Vagina (tissue), 2 donors: ENCODE data around the gene TERT. TPM values are rescaled to one million over a fixed set of nuclear protein-coding genes. Genes with fewer than 3 reads are reported as not detected.

Experiments used
- DNase-seq, 2 donors: peaks; one replicate each; pipeline ENCODE4 v3.0.0-alpha.2; 2017; ENCODE audit errors: extremely low spot score in 2 of 2
- H3K27ac ChIP-seq: fragments of 200-600 bp; sonication (generic); one replicate; pipeline ENCODE4 v1.5.1; 2019
- H3K27me3 ChIP-seq: fragments of 200-600 bp; sonication (generic); one replicate; pipeline ENCODE4 v1.5.1; 2019
- H3K36me3 ChIP-seq, 2 donors: fragments of 200-600 bp; sonication (generic); one replicate each; pipeline ENCODE4 v1.5.1; 2017 to 2019
- H3K4me1 ChIP-seq: fragments of 200-600 bp; sonication (generic); one replicate; pipeline ENCODE4 v1.5.1; 2019
- H3K4me3 ChIP-seq, 2 donors: fragments of 200-600 bp; sonication (generic); 1 replicate in 1 of 2; 2 replicates in 1 of 2; pipeline ENCODE4 v1.5.1; 2016 to 2019
- H3K9me3 ChIP-seq: fragments of 200-600 bp; sonication (generic); one replicate; pipeline ENCODE4 v1.5.1; 2019
- CTCF ChIP-seq, 3 experiments: fragments of 450-650 bp in 2 of 3; fragments of 200-600 bp in 1 of 3; sonication (generic) in 1 of 3; IDR thresholded peaks; one replicate each; pipeline ENCODE4 v1.5.1; 2017 to 2019; ENCODE audit warnings: antibody characterized with exemption in 3 of 3, mild to moderate bottlenecking in 2 of 3, moderate library complexity in 2 of 3
- POLR2A ChIP-seq, 2 donors: fragments of 450-650 bp; IDR thresholded peaks; one replicate each; pipeline ENCODE4 v1.6.1; 2017; ENCODE audit warnings: antibody characterized with exemption in 2 of 2, mild to moderate bottlenecking in 2 of 2, moderate library complexity in 2 of 2
- POLR2AphosphoS5 ChIP-seq, 2 donors: sonication (generic); formaldehyde crosslinking; IDR thresholded peaks; one replicate each; pipeline ENCODE4 v1.9.0; 2017; ENCODE audit warnings: antibody characterized with exemption in 2 of 2, mild to moderate bottlenecking in 2 of 2, low read depth in 1 of 2; ENCODE audit not compliant: insufficient read depth in 1 of 2
- intact Hi-C: fragments of 100-400 bp; cut with DNase I; formaldehyde crosslinking; loops from one replicate; pipeline ENCODE4 v1.15.1; 2023
- total RNA-seq: library from RNA; depleted of rRNA; stranded (reverse); fragments of >200 nt; gene quantifications from one replicate; pipeline ENCODE4 v1.2.3, GENCODE V29; 2016

The TERT gene
- total RNA-seq, 1 donor from 2014 or later = not detected

GRCh38 chr5:1325191-1325741, 30.4 kb upstream of the TERT start:
- no peaks in the 10 kb centered on the region for H3K27me3 ChIP-seq
- H3K27ac ChIP-seq = no peak overlapping the region
- no peak for DNase-seq
- no peak for TF ChIP-seq POLR2AphosphoS5 (IDR thresholded peaks at IDR 0.05; ENCODE audit: insufficient read depth in 1 of 2, low read depth in 1 of 2)
- TF ChIP-seq POLR2A (IDR thresholded peaks at IDR 0.05) = no peak
- no peak for TF ChIP-seq CTCF (IDR thresholded peaks at IDR 0.05)
- no peaks in the 10 kb centered on the region for H3K9me3 ChIP-seq
- peaks cover 8% of the 10 kb centered on the region for H3K4me1 ChIP-seq
- peaks cover 0 to 62% of the 10 kb centered on the region in 2 donors for H3K36me3 ChIP-seq
- intact Hi-C loops = no loop called here
- H3K4me3 ChIP-seq = no peak overlapping the region

GRCh38 chr5:1324719-1325190, 29.9 kb upstream of the TERT start:
- intact Hi-C loops = no loop called here

GRCh38 chr5:1324301-1324700, 29.4 kb upstream of the TERT start:
- Histone ChIP-seq H3K4me1 (peaks cover 8% of the 10 kb centered on the region), H3K27me3 (no peaks in the 10 kb centered on the region), H3K27ac (no peak overlapping the region), H3K36me3 (peaks cover 0 to 72% of the 10 kb centered on the region in 2 donors), H3K9me3 (no peaks in the 10 kb centered on the region), H3K4me3 (no peak overlapping the region)
- no peak for DNase-seq
- intact Hi-C loops = no loop called here
- TF ChIP-seq POLR2A (IDR thresholded peaks at IDR 0.05) = no peak
- no peak for TF ChIP-seq CTCF (IDR thresholded peaks at IDR 0.05)
- TF ChIP-seq POLR2AphosphoS5 (IDR thresholded peaks at IDR 0.05; ENCODE audit: insufficient read depth in 1 of 2, low read depth in 1 of 2) = no peak

More at GRCh38 chr5:1324719-1325190, 29.9 kb upstream of the TERT start:
- Histone ChIP-seq H3K27me3 (no peaks in the 10 kb centered on the region), H3K4me1 (peaks cover 8% of the 10 kb centered on the region), H3K36me3 (peaks cover 0 to 67% of the 10 kb centered on the region in 2 donors), H3K9me3 (no peaks in the 10 kb centered on the region), H3K4me3 (no peak overlapping the region), H3K27ac (no peak overlapping the region)
- TF ChIP-seq POLR2AphosphoS5 (IDR thresholded peaks at IDR 0.05; ENCODE audit: insufficient read depth in 1 of 2, low read depth in 1 of 2) = no peak
- no peak for TF ChIP-seq CTCF (IDR thresholded peaks at IDR 0.05)
- no peak for TF ChIP-seq POLR2A (IDR thresholded peaks at IDR 0.05)
- DNase-seq = no peak

GRCh38 chr5:1323803-1324173, 28.9 kb upstream of the TERT start:
- DNase-seq = no peak
- Histone ChIP-seq H3K27me3 (no peaks in the 10 kb centered on the region), H3K4me3 (no peak overlapping the region), H3K36me3 (peaks cover 0 to 73% of the 10 kb centered on the region in 2 donors), H3K27ac (no peak overlapping the region), H3K4me1 (peaks cover 3% of the 10 kb centered on the region), H3K9me3 (no peaks in the 10 kb centered on the region)
- no peak for TF ChIP-seq POLR2A (IDR thresholded peaks at IDR 0.05)
- TF ChIP-seq POLR2AphosphoS5 (IDR thresholded peaks at IDR 0.05; ENCODE audit: insufficient read depth in 1 of 2, low read depth in 1 of 2) = no peak
- no peak for TF ChIP-seq CTCF (IDR thresholded peaks at IDR 0.05)
- intact Hi-C loops = no loop called here

- H3K36me3 ChIP-seq = peaks cover 0 to 79% of the 10 kb centered on the region in 2 donors
- TF ChIP-seq POLR2A (IDR thresholded peaks at IDR 0.05) = no peak
- TF ChIP-seq POLR2AphosphoS5 (IDR thresholded peaks at IDR 0.05; ENCODE audit: insufficient read depth in 1 of 2, low read depth in 1 of 2) = no peak
- no peak for TF ChIP-seq CTCF (IDR thresholded peaks at IDR 0.05)
- no peak for DNase-seq
These were observed 28.3 kb upstream of the TERT start for GRCh38 chr5:1322955-1323802.

More at GRCh38 chr5:1322955-1323802, 28.3 kb upstream of the TERT start:
- H3K4me3 ChIP-seq = no peak overlapping the region
- H3K9me3 ChIP-seq = no peaks in the 10 kb centered on the region
- intact Hi-C loops = no loop called here
- H3K4me1 ChIP-seq = peaks cover 3% of the 10 kb centered on the region
- no peaks in the 10 kb centered on the region for H3K27me3 ChIP-seq
- no peak overlapping the region for H3K27ac ChIP-seq
